Neural progenitor cell (in vitro differentiated cells): ENCODE results near the gene TBATA. TPM values are rescaled to one million over a fixed set of nuclear protein-coding genes. Genes with fewer than 3 reads are reported as not detected.
"Not testable (repeated sequence)": the region's sequence is repeated elsewhere in the genome, so short reads cannot be mapped to it uniquely, and the experiment has no call there.

Experiments
- DNase-seq: peaks from one replicate; pipeline ENCODE4 v3.0.0-alpha.2; 2016; ENCODE audit warnings: low spot score
- H2AFZ ChIP-seq: fragments of 200-600 bp; sonication (generic); replicated peaks from 2 replicates; pipeline ENCODE4 v1.6.1; 2016; ENCODE audit warnings: antibody characterized with exemption
- H3F3A ChIP-seq: fragments of 200-600 bp; sonication (generic); 2 replicates; pipeline ENCODE4 v1.6.1; 2016; ENCODE audit warnings: antibody characterized with exemption, low read depth
- H3K27ac ChIP-seq: fragments of 200-600 bp; sonication (generic); 2 replicates; pipeline ENCODE4 v1.5.1; 2016; ENCODE audit warnings: mild to moderate bottlenecking
- H3K27me3 ChIP-seq: fragments of 200-600 bp; sonication (generic); 2 replicates; pipeline ENCODE4 v1.6.1; 2016; ENCODE audit warnings: mild to moderate bottlenecking, moderate library complexity
- H3K36me3 ChIP-seq: fragments of 200-600 bp; sonication (generic); 2 replicates; pipeline ENCODE4 v1.5.1; 2016
- H3K4me1 ChIP-seq: fragments of 200-600 bp; sonication (generic); 2 replicates; pipeline ENCODE4 v1.6.1; 2016; ENCODE audit warnings: mixed run types
- H3K4me2 ChIP-seq: fragments of 200-600 bp; sonication (generic); 2 replicates; pipeline ENCODE4 v1.6.1; 2016
- H3K4me3 ChIP-seq: fragments of 200-600 bp; sonication (generic); 2 replicates; pipeline ENCODE4 v1.5.1; 2016
- H3K79me2 ChIP-seq: fragments of 200-600 bp; sonication (generic); 2 replicates; pipeline ENCODE4 v1.6.1; 2016; ENCODE audit warnings: low read depth
- H3K9ac ChIP-seq: fragments of 200-600 bp; sonication (generic); 2 replicates; pipeline ENCODE4 v1.6.1; 2016
- H3K9me3 ChIP-seq: fragments of 200-600 bp; sonication (generic); 2 replicates; pipeline ENCODE4 v1.5.1; 2016; ENCODE audit warnings: low read depth
- H4K20me1 ChIP-seq: fragments of 200-600 bp; sonication (generic); 2 replicates; pipeline ENCODE4 v1.6.1; 2016; ENCODE audit warnings: low read depth
- H3K27ac Mint-ChIP-seq: 3 replicates; pipeline ENCODE4 v1.8.0; 2021; ENCODE audit warnings: mixed read lengths
- H3K27me3 Mint-ChIP-seq: 2 replicates; pipeline ENCODE4 v1.8.0; 2022; ENCODE audit warnings: low read depth, mild to moderate bottlenecking, inconsistent platforms, moderate library complexity, mixed read lengths; ENCODE audit not compliant: insufficient read depth
- H3K36me3 Mint-ChIP-seq: 3 replicates; pipeline ENCODE4 v1.8.0; 2021; ENCODE audit warnings: mixed read lengths
- H3K4me1 Mint-ChIP-seq: 3 replicates; pipeline ENCODE4 v1.8.0; 2021; ENCODE audit warnings: mixed read lengths
- H3K4me3 Mint-ChIP-seq: 3 replicates; pipeline ENCODE4 v1.8.0; 2021; ENCODE audit warnings: mild to moderate bottlenecking, moderate library complexity, mixed read lengths
- H3K9me3 Mint-ChIP-seq: 3 replicates; pipeline ENCODE4 v1.8.0; 2020; ENCODE audit warnings: mixed read lengths
- CTCF ChIP-seq: fragments of 200-600 bp; sonication (generic); IDR thresholded peaks from 2 replicates; pipeline ENCODE4 v1.5.1; 2017; ENCODE audit warnings: antibody characterized with exemption, mild to moderate bottlenecking
- EZH2 ChIP-seq: fragments of 200-600 bp; sonication (generic); IDR thresholded peaks from 2 replicates; pipeline ENCODE4 v1.6.1; 2017; ENCODE audit warnings: antibody characterized with exemption, mild to moderate bottlenecking, moderate library complexity
- EZH2phosphoT487 ChIP-seq: fragments of 200-600 bp; sonication (generic); IDR thresholded peaks from 2 replicates; pipeline ENCODE4 v1.6.1; 2017; ENCODE audit warnings: antibody characterized with exemption
- total RNA-seq: library from RNA; depleted of rRNA; stranded (reverse); fragments of >200 nt; gene quantifications from 2 replicates; pipeline ENCODE4 v1.2.3, GENCODE V29; 2015; ENCODE audit warnings: low replicate concordance

Gene TBATA
- total RNA-seq, 1 donor from 2014 or later, result not detected

DNA sequence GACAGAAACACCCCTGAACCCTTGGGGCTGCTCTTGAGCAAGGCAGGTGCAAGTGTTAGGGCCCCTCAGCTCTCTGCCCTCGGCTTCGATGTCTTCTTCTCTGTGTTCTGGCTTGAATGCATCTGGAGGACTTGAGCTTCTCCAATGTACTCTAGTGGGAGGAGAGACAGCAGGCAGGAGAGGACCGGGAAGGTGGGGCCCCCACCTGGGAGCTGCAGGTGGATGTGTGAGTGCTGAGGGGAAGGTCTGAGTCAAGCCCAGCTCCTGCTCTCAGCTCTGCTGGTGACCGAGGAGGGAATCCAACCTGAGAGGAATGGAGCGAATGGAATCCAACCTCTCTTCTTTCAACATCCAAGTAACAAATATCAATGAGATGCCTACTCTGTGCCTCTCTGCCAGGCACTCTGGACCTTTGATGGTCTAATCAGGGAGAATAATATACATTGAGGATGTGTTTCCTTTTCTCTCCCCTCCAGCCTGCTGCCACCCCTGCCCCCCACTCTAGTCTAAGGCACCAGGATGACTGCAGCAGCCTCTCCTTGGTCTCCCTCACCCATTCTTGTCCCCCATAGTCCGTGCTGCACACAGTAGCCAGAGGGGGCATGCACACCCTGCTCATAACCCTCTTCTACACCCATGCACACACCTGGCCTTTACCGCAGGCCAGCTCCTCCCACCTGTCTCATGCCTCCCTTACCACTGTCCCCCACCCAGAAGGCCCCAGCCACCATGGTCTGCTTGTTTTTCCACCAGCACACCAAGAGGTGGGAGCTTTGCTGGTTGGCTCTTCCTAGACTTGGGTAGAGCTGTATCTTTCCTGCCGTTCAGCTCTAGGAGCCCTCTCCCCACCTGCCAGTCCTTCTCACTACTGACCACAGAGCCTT lies 13.6 kb downstream of the TBATA start:
- no peak overlapping the region for H3K27ac ChIP-seq
- no peak overlapping the region for H3K4me3 ChIP-seq
- H3K4me1 ChIP-seq, result no peaks in the 10 kb centered on the region
- H3K9me3 ChIP-seq, result no peaks in the 10 kb centered on the region
- Mint-ChIP-seq H3K9me3 (peaks cover 5% of the 10 kb centered on the region), H3K27ac (no peak overlapping the region), H3K4me1 (peaks cover 2% of the 10 kb centered on the region), H3K27me3 (peaks cover 7% of the 10 kb centered on the region), H3K4me3 (no peak overlapping the region), H3K36me3 (peaks cover 2% of the 10 kb centered on the region)
- no peaks in the 10 kb centered on the region for H3K36me3 ChIP-seq
- TF ChIP-seq CTCF, result no peak
- TF ChIP-seq EZH2phosphoT487, result no peak
- no peak for TF ChIP-seq EZH2
- no peak for DNase-seq
- H3F3A ChIP-seq, result no peaks in the 10 kb centered on the region
- H3K4me2 ChIP-seq, result no peak overlapping the region
- H2AFZ ChIP-seq, result no peak overlapping the region
- no peak overlapping the region for H3K9ac ChIP-seq
- H4K20me1 ChIP-seq, result no peaks in the 10 kb centered on the region
- no peaks in the 10 kb centered on the region for H3K27me3 ChIP-seq
- H3K79me2 ChIP-seq, result no peaks in the 10 kb centered on the region

- H3K27me3 Mint-ChIP-seq, H3K79me2 ChIP-seq, DNase-seq, H3K4me1 Mint-ChIP-seq, H3K27ac ChIP-seq, H3F3A ChIP-seq, H4K20me1 ChIP-seq, H3K9ac ChIP-seq, H3K9me3 ChIP-seq, H3K36me3 Mint-ChIP-seq, H3K4me3 ChIP-seq, H3K4me3 Mint-ChIP-seq, H2AFZ ChIP-seq, H3K4me1 ChIP-seq, H3K27me3 ChIP-seq, H3K36me3 ChIP-seq, H3K4me2 ChIP-seq, H3K27ac Mint-ChIP-seq: not testable (repeated sequence)
- peaks cover 12% of the 10 kb centered on the region for H3K9me3 Mint-ChIP-seq
These were observed 14.7 kb downstream of the TBATA start for GRCh38 chr10:70770516-70770915.

- Histone ChIP-seq H3K9ac (no peak overlapping the region), H3K4me1 (no peaks in the 10 kb centered on the region), H2AFZ (no peak overlapping the region), H3K4me2 (no peak overlapping the region), H3K36me3 (no peaks in the 10 kb centered on the region), H3K27ac (no peak overlapping the region), H3K9me3 (no peaks in the 10 kb centered on the region), H4K20me1 (no peaks in the 10 kb centered on the region), H3F3A (no peaks in the 10 kb centered on the region), H3K79me2 (no peaks in the 10 kb centered on the region), H3K27me3 (no peaks in the 10 kb centered on the region), H3K4me3 (no peak overlapping the region)
- Mint-ChIP-seq H3K4me3 (no peak overlapping the region), H3K27me3 (peaks cover 7% of the 10 kb centered on the region), H3K4me1 (peaks cover 2% of the 10 kb centered on the region), H3K27ac (no peak overlapping the region), H3K36me3 (peaks cover 2% of the 10 kb centered on the region), H3K9me3 (peaks cover 17% of the 10 kb centered on the region)
- no peak for DNase-seq
- TF ChIP-seq EZH2 (no peak), EZH2phosphoT487 (no peak), CTCF (no peak)
These were observed 15.2 kb downstream of the TBATA start for GRCh38 chr10:70770001-70770400.

DNA sequence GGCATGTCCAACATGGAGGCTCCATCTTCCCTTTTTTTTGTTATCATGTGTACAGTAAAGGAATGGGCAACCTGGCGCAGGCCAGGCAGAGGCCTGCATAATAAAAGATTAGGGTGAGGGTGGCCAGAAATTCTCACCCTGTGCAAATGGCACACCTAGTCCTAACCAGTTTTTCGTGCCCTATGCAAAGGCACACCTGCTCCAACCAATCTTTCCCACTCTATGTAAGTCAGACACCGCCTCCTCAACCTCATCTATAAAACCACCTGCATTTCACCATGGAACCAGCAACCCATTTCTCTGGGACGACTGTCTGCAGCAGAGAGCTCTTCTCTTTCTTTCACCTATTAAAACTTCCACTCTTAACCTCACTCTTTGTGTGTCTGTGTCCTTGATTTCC lies 16.1 kb downstream of the TBATA start:
- no peak for TF ChIP-seq EZH2
- no peak for TF ChIP-seq EZH2phosphoT487
- TF ChIP-seq CTCF, result no peak
- Histone ChIP-seq H3K9ac (no peak overlapping the region), H3K36me3 (no peaks in the 10 kb centered on the region), H3K9me3 (no peaks in the 10 kb centered on the region), H3K27ac (no peak overlapping the region), H3K4me1 (no peaks in the 10 kb centered on the region), H2AFZ (no peak overlapping the region), H4K20me1 (no peaks in the 10 kb centered on the region), H3K79me2 (no peaks in the 10 kb centered on the region), H3K4me3 (no peak overlapping the region), H3F3A (no peaks in the 10 kb centered on the region), H3K4me2 (no peak overlapping the region), H3K27me3 (no peaks in the 10 kb centered on the region)
- H3K4me1 Mint-ChIP-seq, result peaks cover 2% of the 10 kb centered on the region
- no peak for DNase-seq
- H3K9me3 Mint-ChIP-seq, result peaks cover 17% of the 10 kb centered on the region
- peaks cover 2% of the 10 kb centered on the region for H3K36me3 Mint-ChIP-seq
- no peak overlapping the region for H3K27ac Mint-ChIP-seq
- H3K27me3 Mint-ChIP-seq, result peaks cover 5% of the 10 kb centered on the region
- no peak overlapping the region for H3K4me3 Mint-ChIP-seq

DNA sequence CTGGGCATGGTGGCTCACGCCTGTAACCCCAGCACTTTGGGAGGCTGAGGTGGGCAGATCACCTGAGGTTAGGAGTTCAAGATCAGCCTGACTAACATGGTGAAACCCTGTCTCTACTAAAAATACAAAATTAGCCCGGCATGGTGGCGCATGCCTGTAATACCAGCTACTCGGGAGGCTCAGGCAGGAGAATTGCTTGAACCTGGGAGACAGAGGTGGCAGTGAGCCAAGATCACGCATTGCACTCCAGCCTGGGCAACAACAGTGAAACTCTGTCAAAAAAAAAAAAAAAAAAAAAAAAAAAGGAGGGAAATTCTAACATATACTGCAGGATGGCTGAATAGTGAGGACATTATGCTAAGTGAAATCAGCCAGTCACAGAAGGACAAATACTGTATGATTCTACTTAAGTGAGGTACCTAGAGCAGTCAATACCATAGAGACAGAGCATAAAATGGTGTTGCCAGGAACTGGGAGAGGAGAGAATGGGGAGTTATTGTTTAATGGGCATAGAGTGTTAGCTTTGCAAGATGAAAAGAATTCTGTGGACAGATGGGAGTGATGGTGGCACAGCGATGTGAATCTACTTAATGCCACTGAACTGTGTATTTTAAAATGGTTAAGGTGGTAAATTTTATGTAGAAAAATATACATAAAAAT lies 17.0 kb downstream of the TBATA start:
- not testable (repeated sequence) for H3K27ac Mint-ChIP-seq, H3K79me2 ChIP-seq, H3K4me3 ChIP-seq, H3K4me1 Mint-ChIP-seq, H3F3A ChIP-seq, H4K20me1 ChIP-seq, DNase-seq, H2AFZ ChIP-seq, H3K4me1 ChIP-seq, H3K36me3 Mint-ChIP-seq, H3K9me3 ChIP-seq, H3K36me3 ChIP-seq, H3K4me2 ChIP-seq, H3K9ac ChIP-seq, H3K4me3 Mint-ChIP-seq, H3K27me3 ChIP-seq, H3K27ac ChIP-seq, H3K27me3 Mint-ChIP-seq
- H3K9me3 Mint-ChIP-seq, result peaks cover 17% of the 10 kb centered on the region
